Measurements from ENCODE around the gene HNRNPUL2. TPM values are rescaled to one million over a fixed set of nuclear protein-coding genes. Genes with fewer than 3 reads are reported as not detected.
A peak's percentile ranks its signal among the peaks of the same experiment; 100 is the strongest.

Gene HNRNPUL2
- total and polyA plus RNA-seq, 9 of the 15 experiments (the other 6 are each of a cell fraction or from before 2014, with no cell fraction given), result 0.89 to 44.3 (median 15.2) TPM

DNA sequence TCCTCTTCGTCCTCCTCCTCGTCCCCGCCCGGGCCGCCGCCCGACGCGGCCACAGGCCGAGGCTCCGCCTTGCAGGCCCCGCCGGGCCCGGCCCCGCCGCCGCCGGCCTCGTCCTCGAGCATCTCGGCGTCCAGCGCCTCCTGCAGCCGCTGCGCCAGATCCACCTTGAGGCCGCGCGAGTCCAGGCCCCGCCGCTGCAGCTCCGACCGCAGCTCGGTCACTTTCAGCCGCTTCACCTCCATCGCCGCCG is 417 bp downstream of the HNRNPUL2 start (continued):
- TF ChIP-seq, protein P1, sequence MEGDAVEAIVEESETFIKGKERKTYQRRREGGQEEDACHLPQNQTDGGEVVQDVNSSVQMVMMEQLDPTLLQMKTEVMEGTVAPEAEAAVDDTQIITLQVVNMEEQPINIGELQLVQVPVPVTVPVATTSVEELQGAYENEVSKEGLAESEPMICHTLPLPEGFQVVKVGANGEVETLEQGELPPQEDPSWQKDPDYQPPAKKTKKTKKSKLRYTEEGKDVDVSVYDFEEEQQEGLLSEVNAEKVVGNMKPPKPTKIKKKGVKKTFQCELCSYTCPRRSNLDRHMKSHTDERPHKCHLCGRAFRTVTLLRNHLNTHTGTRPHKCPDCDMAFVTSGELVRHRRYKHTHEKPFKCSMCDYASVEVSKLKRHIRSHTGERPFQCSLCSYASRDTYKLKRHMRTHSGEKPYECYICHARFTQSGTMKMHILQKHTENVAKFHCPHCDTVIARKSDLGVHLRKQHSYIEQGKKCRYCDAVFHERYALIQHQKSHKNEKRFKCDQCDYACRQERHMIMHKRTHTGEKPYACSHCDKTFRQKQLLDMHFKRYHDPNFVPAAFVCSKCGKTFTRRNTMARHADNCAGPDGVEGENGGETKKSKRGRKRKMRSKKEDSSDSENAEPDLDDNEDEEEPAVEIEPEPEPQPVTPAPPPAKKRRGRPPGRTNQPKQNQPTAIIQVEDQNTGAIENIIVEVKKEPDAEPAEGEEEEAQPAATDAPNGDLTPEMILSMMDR (IDR thresholded peaks at IDR 0.05 in 2 of 3, conservative IDR thresholded peaks at IDR 0.05 in 1 of 3; ENCODE audit: insufficient read depth in 2 of 3, low read depth in 1 of 3, low read length in 3 of 3), result peak in 1 of 3 experiments; percentile 40; a peak in 2 of 6 replicates
- TF ChIP-seq NBN (IDR thresholded peaks at IDR 0.05; ENCODE audit: low read depth) (no peak), GTF2A2 (tag; IDR thresholded peaks at IDR 0.05) (no peak), SNRNP70 (optimal IDR thresholded peaks at IDR 0.05; ENCODE audit: low read depth, low read length) (no peak), MAFK (IDR thresholded peaks at IDR 0.05; ENCODE audit: low read length) (no peak), EGR1 (conservative IDR thresholded peaks at IDR 0.05) (no peak; the same call in 1 of the 2 replicates), SIN3B (IDR thresholded peaks at IDR 0.05; ENCODE audit: low read depth) (no peak)
- TF ChIP-seq, protein P2, sequence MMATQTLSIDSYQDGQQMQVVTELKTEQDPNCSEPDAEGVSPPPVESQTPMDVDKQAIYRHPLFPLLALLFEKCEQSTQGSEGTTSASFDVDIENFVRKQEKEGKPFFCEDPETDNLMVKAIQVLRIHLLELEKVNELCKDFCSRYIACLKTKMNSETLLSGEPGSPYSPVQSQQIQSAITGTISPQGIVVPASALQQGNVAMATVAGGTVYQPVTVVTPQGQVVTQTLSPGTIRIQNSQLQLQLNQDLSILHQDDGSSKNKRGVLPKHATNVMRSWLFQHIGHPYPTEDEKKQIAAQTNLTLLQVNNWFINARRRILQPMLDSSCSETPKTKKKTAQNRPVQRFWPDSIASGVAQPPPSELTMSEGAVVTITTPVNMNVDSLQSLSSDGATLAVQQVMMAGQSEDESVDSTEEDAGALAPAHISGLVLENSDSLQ (IDR thresholded peaks at IDR 0.05), result no peak
- TF ChIP-seq, protein P3, sequence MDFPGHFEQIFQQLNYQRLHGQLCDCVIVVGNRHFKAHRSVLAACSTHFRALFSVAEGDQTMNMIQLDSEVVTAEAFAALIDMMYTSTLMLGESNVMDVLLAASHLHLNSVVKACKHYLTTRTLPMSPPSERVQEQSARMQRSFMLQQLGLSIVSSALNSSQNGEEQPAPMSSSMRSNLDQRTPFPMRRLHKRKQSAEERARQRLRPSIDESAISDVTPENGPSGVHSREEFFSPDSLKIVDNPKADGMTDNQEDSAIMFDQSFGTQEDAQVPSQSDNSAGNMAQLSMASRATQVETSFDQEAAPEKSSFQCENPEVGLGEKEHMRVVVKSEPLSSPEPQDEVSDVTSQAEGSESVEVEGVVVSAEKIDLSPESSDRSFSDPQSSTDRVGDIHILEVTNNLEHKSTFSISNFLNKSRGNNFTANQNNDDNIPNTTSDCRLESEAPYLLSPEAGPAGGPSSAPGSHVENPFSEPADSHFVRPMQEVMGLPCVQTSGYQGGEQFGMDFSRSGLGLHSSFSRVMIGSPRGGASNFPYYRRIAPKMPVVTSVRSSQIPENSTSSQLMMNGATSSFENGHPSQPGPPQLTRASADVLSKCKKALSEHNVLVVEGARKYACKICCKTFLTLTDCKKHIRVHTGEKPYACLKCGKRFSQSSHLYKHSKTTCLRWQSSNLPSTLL (IDR thresholded peaks at IDR 0.05), result no peak
- TF ChIP-seq, protein P4, sequence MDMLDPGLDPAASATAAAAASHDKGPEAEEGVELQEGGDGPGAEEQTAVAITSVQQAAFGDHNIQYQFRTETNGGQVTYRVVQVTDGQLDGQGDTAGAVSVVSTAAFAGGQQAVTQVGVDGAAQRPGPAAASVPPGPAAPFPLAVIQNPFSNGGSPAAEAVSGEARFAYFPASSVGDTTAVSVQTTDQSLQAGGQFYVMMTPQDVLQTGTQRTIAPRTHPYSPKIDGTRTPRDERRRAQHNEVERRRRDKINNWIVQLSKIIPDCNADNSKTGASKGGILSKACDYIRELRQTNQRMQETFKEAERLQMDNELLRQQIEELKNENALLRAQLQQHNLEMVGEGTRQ (CRISPR knock-in tag; IDR thresholded peaks at IDR 0.05), result no peak
- TF ChIP-seq, protein P5, sequence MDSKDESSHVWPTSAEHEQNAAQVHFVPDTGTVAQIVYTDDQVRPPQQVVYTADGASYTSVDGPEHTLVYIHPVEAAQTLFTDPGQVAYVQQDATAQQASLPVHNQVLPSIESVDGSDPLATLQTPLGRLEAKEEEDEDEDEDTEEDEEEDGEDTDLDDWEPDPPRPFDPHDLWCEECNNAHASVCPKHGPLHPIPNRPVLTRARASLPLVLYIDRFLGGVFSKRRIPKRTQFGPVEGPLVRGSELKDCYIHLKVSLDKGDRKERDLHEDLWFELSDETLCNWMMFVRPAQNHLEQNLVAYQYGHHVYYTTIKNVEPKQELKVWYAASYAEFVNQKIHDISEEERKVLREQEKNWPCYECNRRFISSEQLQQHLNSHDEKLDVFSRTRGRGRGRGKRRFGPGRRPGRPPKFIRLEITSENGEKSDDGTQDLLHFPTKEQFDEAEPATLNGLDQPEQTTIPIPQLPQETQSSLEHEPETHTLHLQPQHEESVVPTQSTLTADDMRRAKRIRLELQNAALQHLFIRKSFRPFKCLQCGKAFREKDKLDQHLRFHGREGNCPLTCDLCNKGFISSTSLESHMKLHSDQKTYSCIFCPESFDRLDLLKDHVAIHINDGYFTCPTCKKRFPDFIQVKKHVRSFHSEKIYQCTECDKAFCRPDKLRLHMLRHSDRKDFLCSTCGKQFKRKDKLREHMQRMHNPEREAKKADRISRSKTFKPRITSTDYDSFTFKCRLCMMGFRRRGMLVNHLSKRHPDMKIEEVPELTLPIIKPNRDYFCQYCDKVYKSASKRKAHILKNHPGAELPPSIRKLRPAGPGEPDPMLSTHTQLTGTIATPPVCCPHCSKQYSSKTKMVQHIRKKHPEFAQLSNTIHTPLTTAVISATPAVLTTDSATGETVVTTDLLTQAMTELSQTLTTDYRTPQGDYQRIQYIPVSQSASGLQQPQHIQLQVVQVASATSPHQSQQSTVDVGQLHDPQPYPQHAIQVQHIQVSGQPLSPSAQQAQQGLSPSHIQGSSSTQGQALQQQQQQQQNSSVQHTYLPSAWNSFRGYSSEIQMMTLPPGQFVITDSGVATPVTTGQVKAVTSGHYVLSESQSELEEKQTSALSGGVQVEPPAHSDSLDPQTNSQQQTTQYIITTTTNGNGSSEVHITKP (IDR thresholded peaks at IDR 0.05; ENCODE audit: partially characterized antibody), result no peak
- TF ChIP-seq, protein P6, sequence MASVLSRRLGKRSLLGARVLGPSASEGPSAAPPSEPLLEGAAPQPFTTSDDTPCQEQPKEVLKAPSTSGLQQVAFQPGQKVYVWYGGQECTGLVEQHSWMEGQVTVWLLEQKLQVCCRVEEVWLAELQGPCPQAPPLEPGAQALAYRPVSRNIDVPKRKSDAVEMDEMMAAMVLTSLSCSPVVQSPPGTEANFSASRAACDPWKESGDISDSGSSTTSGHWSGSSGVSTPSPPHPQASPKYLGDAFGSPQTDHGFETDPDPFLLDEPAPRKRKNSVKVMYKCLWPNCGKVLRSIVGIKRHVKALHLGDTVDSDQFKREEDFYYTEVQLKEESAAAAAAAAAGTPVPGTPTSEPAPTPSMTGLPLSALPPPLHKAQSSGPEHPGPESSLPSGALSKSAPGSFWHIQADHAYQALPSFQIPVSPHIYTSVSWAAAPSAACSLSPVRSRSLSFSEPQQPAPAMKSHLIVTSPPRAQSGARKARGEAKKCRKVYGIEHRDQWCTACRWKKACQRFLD (CRISPR knock-in tag; IDR thresholded peaks at IDR 0.05), result peak; percentile 45; the same call in 1 of the 2 replicates
- TF ChIP-seq, protein P7, sequence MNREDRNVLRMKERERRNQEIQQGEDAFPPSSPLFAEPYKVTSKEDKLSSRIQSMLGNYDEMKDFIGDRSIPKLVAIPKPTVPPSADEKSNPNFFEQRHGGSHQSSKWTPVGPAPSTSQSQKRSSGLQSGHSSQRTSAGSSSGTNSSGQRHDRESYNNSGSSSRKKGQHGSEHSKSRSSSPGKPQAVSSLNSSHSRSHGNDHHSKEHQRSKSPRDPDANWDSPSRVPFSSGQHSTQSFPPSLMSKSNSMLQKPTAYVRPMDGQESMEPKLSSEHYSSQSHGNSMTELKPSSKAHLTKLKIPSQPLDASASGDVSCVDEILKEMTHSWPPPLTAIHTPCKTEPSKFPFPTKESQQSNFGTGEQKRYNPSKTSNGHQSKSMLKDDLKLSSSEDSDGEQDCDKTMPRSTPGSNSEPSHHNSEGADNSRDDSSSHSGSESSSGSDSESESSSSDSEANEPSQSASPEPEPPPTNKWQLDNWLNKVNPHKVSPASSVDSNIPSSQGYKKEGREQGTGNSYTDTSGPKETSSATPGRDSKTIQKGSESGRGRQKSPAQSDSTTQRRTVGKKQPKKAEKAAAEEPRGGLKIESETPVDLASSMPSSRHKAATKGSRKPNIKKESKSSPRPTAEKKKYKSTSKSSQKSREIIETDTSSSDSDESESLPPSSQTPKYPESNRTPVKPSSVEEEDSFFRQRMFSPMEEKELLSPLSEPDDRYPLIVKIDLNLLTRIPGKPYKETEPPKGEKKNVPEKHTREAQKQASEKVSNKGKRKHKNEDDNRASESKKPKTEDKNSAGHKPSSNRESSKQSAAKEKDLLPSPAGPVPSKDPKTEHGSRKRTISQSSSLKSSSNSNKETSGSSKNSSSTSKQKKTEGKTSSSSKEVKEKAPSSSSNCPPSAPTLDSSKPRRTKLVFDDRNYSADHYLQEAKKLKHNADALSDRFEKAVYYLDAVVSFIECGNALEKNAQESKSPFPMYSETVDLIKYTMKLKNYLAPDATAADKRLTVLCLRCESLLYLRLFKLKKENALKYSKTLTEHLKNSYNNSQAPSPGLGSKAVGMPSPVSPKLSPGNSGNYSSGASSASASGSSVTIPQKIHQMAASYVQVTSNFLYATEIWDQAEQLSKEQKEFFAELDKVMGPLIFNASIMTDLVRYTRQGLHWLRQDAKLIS (CRISPR knock-in tag; IDR thresholded peaks at IDR 0.05), result no peak
